ENCODE measurements around the gene HOXC10. TPM values are rescaled to one million over a fixed set of nuclear protein-coding genes. Genes with fewer than 3 reads are reported as not detected.

Gene HOXC10
- total and polyA plus RNA-seq, 2 of the 8 experiments (the other 6 are each of a cell fraction or from before 2014, with no cell fraction given) = not detected

- no peak for FAIRE-seq
- H3K18ac ChIP-seq (ENCODE audit: extremely low read depth, low read length) = no peak overlapping the region
Measured at GRCh38 chr12:54030442-54030801, 45.5 kb downstream of the HOXC10 start.

More at GRCh38 chr12:54030442-54030801, 45.5 kb downstream of the HOXC10 start:
- no peaks in the 10 kb centered on the region for H3K79me1 ChIP-seq (ENCODE audit: low read depth, low read length)
- no peak overlapping the region for H3K23ac ChIP-seq (ENCODE audit: insufficient read length)
- no peak overlapping the region for H3K9ac ChIP-seq (replicated peaks in 1 of 4; ENCODE audit: extremely low read depth in 1 of 4, low read depth in 3 of 4, low read length in 3 of 4)
- no peak overlapping the region; a peak in 1 of 4 replicates for H3K4me2 ChIP-seq (ENCODE audit: insufficient read depth in 1 of 2, low read depth in 2 of 2, low read length in 2 of 2)
- ChIA-PET POLR2A (ENCODE audit: partially characterized antibody) (interaction anchor here (0.9 kb wide), 1 partner anchor 23 kb away, joined by 3 read pairs; no protein-coding TSS in a partner anchor), CTCF (ENCODE audit: partially characterized antibody) (interaction anchor here (0.6 to 20.0 kb wide), 18 partner anchors 9 to 553 kb away, joined by 3 to 339 read pairs (median 16); partner anchors contain the start of genes HOXC10, HOXC12, HOXC4 and HOXC8)
- TF ChIP-seq TEAD4 (IDR thresholded peaks at IDR 0.05; ENCODE audit: low read depth, low read length) (no peak), E2F6 (IDR thresholded peaks at IDR 0.05) (no peak), EZH2 (IDR thresholded peaks at IDR 0.05; ENCODE audit: low read depth, low read length, severe bottlenecking) (peak; percentile 9), POLR2A (IDR thresholded peaks at IDR 0.05; ENCODE audit: control extremely low read depth in 1 of 2, low read depth in 2 of 2, low read length in 2 of 2) (no peak), CBX8 (IDR thresholded peaks at IDR 0.05; ENCODE audit: borderline replicate concordance, low read depth, low read length) (peak; percentile 10; the same call in 1 of the 2 replicates)
- H2BK12ac ChIP-seq (ENCODE audit: low read depth, low read length) = no peak overlapping the region
- peaks cover 95 to 100% (median 98%) of the 10 kb centered on the region in 4 experiments for H3K27me3 ChIP-seq (replicated peaks in 1 of 4; ENCODE audit: control insufficient read depth in 3 of 4, extremely low read depth in 1 of 4, insufficient read depth in 3 of 4, low read length in 3 of 4)
- no peaks in the 10 kb centered on the region for H3K23me2 ChIP-seq (ENCODE audit: low read depth, low read length)
- no peak overlapping the region for H4K8ac ChIP-seq (ENCODE audit: extremely low read depth, insufficient read depth, low read length)
- H2BK20ac ChIP-seq (ENCODE audit: low read length) = no peak overlapping the region
- peaks cover 0 to 8% (median 0%) of the 10 kb centered on the region in 4 experiments; a peak in 1 of 8 replicates for H3K36me3 ChIP-seq (ENCODE audit: control insufficient read depth in 2 of 4, insufficient read depth in 4 of 4, low read length in 3 of 4)
- H3K56ac ChIP-seq (replicated peaks; ENCODE audit: insufficient read length, low read depth, low read length) = no peak overlapping the region
- no peak overlapping the region for H3K4ac ChIP-seq (replicated peaks; ENCODE audit: insufficient read length, low read depth, low read length)
- no peak overlapping the region for H2AFZ ChIP-seq (ENCODE audit: low read length)
- H4K20me1 ChIP-seq (replicated peaks in 1 of 2; ENCODE audit: control insufficient read depth in 1 of 2, insufficient read depth in 2 of 2, low read length in 2 of 2) = peaks cover 13 to 16% of the 10 kb centered on the region in 2 experiments
- no peak overlapping the region for H4K91ac ChIP-seq (replicated peaks; ENCODE audit: insufficient read length, low read length)
- no peak overlapping the region for H4K5ac ChIP-seq (ENCODE audit: insufficient read length, low read depth, low read length)
- DNase-seq (ENCODE audit: low read depth in 1 of 2, low spot score in 2 of 2) = no peak
- no peak overlapping the region for H2BK5ac ChIP-seq (ENCODE audit: low read depth, low read length)
- no peaks in the 10 kb centered on the region for H3K79me2 ChIP-seq (ENCODE audit: control insufficient read depth in 1 of 2, insufficient read depth in 2 of 2, low read length in 2 of 2)
- no peak overlapping the region for H3K27ac ChIP-seq (ENCODE audit: low read depth, low read length)
- H2BK120ac ChIP-seq (replicated peaks; ENCODE audit: low read depth, low read length) = no peak overlapping the region
- H3K4me1 ChIP-seq (replicated peaks in 1 of 4; ENCODE audit: control insufficient read depth in 3 of 4, insufficient read depth in 4 of 4, low read length in 3 of 4) = peaks cover 0 to 9% (median 2%) of the 10 kb centered on the region in 4 experiments; a peak in 5 of 7 replicates
- no peak overlapping the region for H2BK15ac ChIP-seq (ENCODE audit: low read length)
- H3K14ac ChIP-seq (ENCODE audit: insufficient read length) = no peak overlapping the region
- H3K4me3 ChIP-seq (ENCODE audit: extremely low read depth in 1 of 4, insufficient read depth in 2 of 4, low read depth in 3 of 4, low read length in 4 of 4) = no peak overlapping the region
- H2AK5ac ChIP-seq (ENCODE audit: low read depth, low read length) = no peak overlapping the region
- WGBS, 2 experiments (ENCODE audit: extremely low coverage in 1 of 2, insufficient coverage in 1 of 2, insufficient read length in 1 of 2, insufficient replicate concordance in 2 of 2, low coverage in 1 of 2, low lambda C conversion rate in 2 of 2, missing lambda C conversion rate in 1 of 2) = 11% methylated on average over 7 of the region's 7 CpGs; no CpG with 5 or more reads in 1 of the 2 experiments
- no peaks in the 10 kb centered on the region; a peak in 1 of 4 replicates for H3K9me3 ChIP-seq (ENCODE audit: insufficient read depth in 2 of 2, low read depth in 1 of 2, low read length in 1 of 2)
